ENCODE results near the gene NONO.
"Not testable (repeated sequence)": the region's sequence is repeated elsewhere in the genome, so short reads cannot be mapped to it uniquely, and the experiment has no call there.

The NONO gene

GRCh38 chrX:71283403-71284143 is at the start of gene NONO:
Gene NONO (plus strand): TSS chrX:71283635. CDS start chrX:71290638, 7,003 bp downstream.
- peak; percentile 64 for DNase-seq (ENCODE audit: low read depth)

- DNase-seq (ENCODE audit: low read depth): no peak
These were observed 48.0 kb upstream of the NONO start for GRCh38 chrX:71235482-71235881.

GRCh38 chrX:71236836-71237235 is 46.6 kb upstream of the NONO start:
- no peak for DNase-seq (ENCODE audit: low read depth)

- no peak for DNase-seq (ENCODE audit: low read depth)
These were observed 43.7 kb upstream of the NONO start for GRCh38 chrX:71239781-71240180.

GRCh38 chrX:71241301-71241700 is 42.1 kb upstream of the NONO start:
- no peak for DNase-seq (ENCODE audit: low read depth)

GRCh38 chrX:71244359-71245128 is 38.9 kb upstream of the NONO start:
- no peak for DNase-seq (ENCODE audit: low read depth)

GRCh38 chrX:71245159-71245558 is 38.3 kb upstream of the NONO start:
- DNase-seq (ENCODE audit: low read depth): no peak

GRCh38 chrX:71250841-71251240 is 32.6 kb upstream of the NONO start:
- no peak for DNase-seq (ENCODE audit: low read depth)

- DNase-seq (ENCODE audit: low read depth): no peak
These were observed 31.9 kb upstream of the NONO start for GRCh38 chrX:71251466-71251973.

GRCh38 chrX:71252221-71252620 is 31.2 kb upstream of the NONO start:
- DNase-seq (ENCODE audit: low read depth): no peak

GRCh38 chrX:71253253-71254091 is 30.0 kb upstream of the NONO start:
- peak; percentile 16 for DNase-seq (ENCODE audit: low read depth)

GRCh38 chrX:71254092-71254963 is 29.1 kb upstream of the NONO start, which contains the start of gene ZMYM3:
Gene ZMYM3 (minus strand): TSS chrX:71254140. CDS start chrX:71253255, 885 bp downstream.
- DNase-seq (ENCODE audit: low read depth): peak; percentile 59

- no peak for DNase-seq (ENCODE audit: low read depth)
These were observed 27.4 kb upstream of the NONO start for GRCh38 chrX:71256051-71256450.

GRCh38 chrX:71256856-71257255 is 26.6 kb upstream of the NONO start:
- DNase-seq (ENCODE audit: low read depth): no peak

- DNase-seq (ENCODE audit: low read depth): not testable (repeated sequence)
These were observed 14.8 kb upstream of the NONO start for GRCh38 chrX:71268624-71269023.

- DNase-seq (ENCODE audit: low read depth): no peak
These were observed 13.5 kb upstream of the NONO start for GRCh38 chrX:71269801-71270395.

GRCh38 chrX:71272313-71272712 is 11.1 kb upstream of the NONO start:
- not testable (repeated sequence) for DNase-seq (ENCODE audit: low read depth)

GRCh38 chrX:71281300-71281699 is 2.1 kb upstream of the NONO start:
- DNase-seq (ENCODE audit: low read depth): not testable (repeated sequence)

- no peak for DNase-seq (ENCODE audit: low read depth)
These were observed 677 bp upstream of the NONO start for GRCh38 chrX:71282514-71283402.

- DNase-seq (ENCODE audit: low read depth): no peak
These were observed 2.5 kb downstream of the NONO start for GRCh38 chrX:71285929-71286328.

Measured in activated T-cell treated with anti-CD3 and anti-CD28 coated beads for 1 hour (primary cell).